Neuron (in vitro differentiated cells): ENCODE results near the gene ITGB2.
"Not testable (repeated sequence)": the region's sequence is repeated elsewhere in the genome, so short reads cannot be mapped to it uniquely, and the experiment has no call there.

Source experiments
- H2AFZ ChIP-seq: one replicate; pipeline ENCODE4 v1.6.1; 2013; ENCODE audit warnings: low read depth, mild to moderate bottlenecking, inconsistent platforms, low read length, moderate library complexity
- H3K27me3 ChIP-seq: one replicate; pipeline ENCODE4 v1.6.1; 2013; ENCODE audit warnings: low read length; ENCODE audit not compliant: insufficient read depth
- H3K36me3 ChIP-seq: one replicate; pipeline ENCODE4 v1.6.1; 2013; ENCODE audit warnings: low read length; ENCODE audit not compliant: insufficient read depth
- H3K4me1 ChIP-seq: one replicate; pipeline ENCODE4 v1.6.1; 2013; ENCODE audit warnings: low read length; ENCODE audit not compliant: insufficient read depth
- H3K4me3 ChIP-seq: 2 replicates; pipeline ENCODE4 v1.5.1; 2013; ENCODE audit warnings: mild to moderate bottlenecking, low read length, moderate library complexity
- H3K9me3 ChIP-seq: one replicate; pipeline ENCODE4 v1.6.1; 2013; ENCODE audit warnings: low read length

Gene ITGB2

GRCh38 chr21:44931501-44932407, 11.1 kb upstream of the ITGB2 start:
- Histone ChIP-seq H3K27me3 (peaks cover 56% of the 10 kb centered on the region), H2AFZ (no peak overlapping the region), H3K4me1 (peaks cover 13% of the 10 kb centered on the region), H3K4me3 (no peak overlapping the region), H3K9me3 (no peaks in the 10 kb centered on the region), H3K36me3 (no peaks in the 10 kb centered on the region)

- Histone ChIP-seq H3K4me1 (peaks cover 13% of the 10 kb centered on the region), H2AFZ (no peak overlapping the region), H3K4me3 (no peak overlapping the region), H3K36me3 (no peaks in the 10 kb centered on the region), H3K9me3 (no peaks in the 10 kb centered on the region), H3K27me3 (peaks cover 62% of the 10 kb centered on the region)
Measured at GRCh38 chr21:44931137-44931500, 10.4 kb upstream of the ITGB2 start.

GRCh38 chr21:44930543-44930981, 9.9 kb upstream of the ITGB2 start:
- H2AFZ ChIP-seq, result no peak overlapping the region
- no peaks in the 10 kb centered on the region for H3K36me3 ChIP-seq
- no peaks in the 10 kb centered on the region for H3K9me3 ChIP-seq
- H3K27me3 ChIP-seq, result peaks cover 63% of the 10 kb centered on the region
- H3K4me3 ChIP-seq, result no peak overlapping the region
- H3K4me1 ChIP-seq, result peaks cover 13% of the 10 kb centered on the region

GRCh38 chr21:44929799-44930542, 9.3 kb upstream of the ITGB2 start:
- peaks cover 63% of the 10 kb centered on the region for H3K27me3 ChIP-seq
- no peaks in the 10 kb centered on the region for H3K9me3 ChIP-seq
- no peaks in the 10 kb centered on the region for H3K36me3 ChIP-seq
- H2AFZ ChIP-seq, result no peak overlapping the region
- no peak overlapping the region for H3K4me3 ChIP-seq
- peaks cover 13% of the 10 kb centered on the region for H3K4me1 ChIP-seq

GRCh38 chr21:44929242-44929798, 8.6 kb upstream of the ITGB2 start:
- H3K9me3 ChIP-seq, result peaks cover 4% of the 10 kb centered on the region
- H3K27me3 ChIP-seq, result peaks cover 69% of the 10 kb centered on the region
- H3K36me3 ChIP-seq, result no peaks in the 10 kb centered on the region
- H2AFZ ChIP-seq, result no peak overlapping the region
- no peak overlapping the region for H3K4me3 ChIP-seq
- peaks cover 13% of the 10 kb centered on the region for H3K4me1 ChIP-seq

GRCh38 chr21:44928500-44929241, 8.0 kb upstream of the ITGB2 start:
- H3K4me3 ChIP-seq, H2AFZ ChIP-seq, H3K9me3 ChIP-seq, H3K36me3 ChIP-seq: not testable (repeated sequence)
- Histone ChIP-seq H3K4me1 (peaks cover 13% of the 10 kb centered on the region), H3K27me3 (peaks cover 69% of the 10 kb centered on the region)

- Histone ChIP-seq H3K4me1 (peaks cover 13% of the 10 kb centered on the region), H3K27me3 (peaks cover 69% of the 10 kb centered on the region), H3K36me3 (no peaks in the 10 kb centered on the region)
Measured at GRCh38 chr21:44927587-44928461, 7.1 kb upstream of the ITGB2 start.

GRCh38 chr21:44927259-44927586, 6.5 kb upstream of the ITGB2 start:
- Histone ChIP-seq H3K4me3 (no peak overlapping the region), H3K4me1 (peaks cover 13% of the 10 kb centered on the region), H3K9me3 (peaks cover 5% of the 10 kb centered on the region), H3K36me3 (no peaks in the 10 kb centered on the region), H2AFZ (no peak overlapping the region), H3K27me3 (peaks cover 64% of the 10 kb centered on the region)

More at GRCh38 chr21:44927587-44928461, 7.1 kb upstream of the ITGB2 start:
- H3K9me3 ChIP-seq, result peaks cover 5% of the 10 kb centered on the region
- no peak overlapping the region for H3K4me3 ChIP-seq
- H2AFZ ChIP-seq, result no peak overlapping the region

GRCh38 chr21:44926331-44927101, 5.8 kb upstream of the ITGB2 start:
- Histone ChIP-seq H3K4me3 (no peak overlapping the region), H3K36me3 (no peaks in the 10 kb centered on the region), H3K4me1 (peaks cover 13% of the 10 kb centered on the region), H3K9me3 (peaks cover 5% of the 10 kb centered on the region), H3K27me3 (peaks cover 57% of the 10 kb centered on the region), H2AFZ (no peak overlapping the region)

- Histone ChIP-seq H3K27me3 (peaks cover 52% of the 10 kb centered on the region), H2AFZ (no peak overlapping the region), H3K9me3 (peaks cover 5% of the 10 kb centered on the region), H3K4me3 (no peak overlapping the region), H3K4me1 (peaks cover 11% of the 10 kb centered on the region), H3K36me3 (no peaks in the 10 kb centered on the region)
Measured at GRCh38 chr21:44925378-44925755, 4.7 kb upstream of the ITGB2 start.

- H3K36me3 ChIP-seq, result no peaks in the 10 kb centered on the region
- H3K4me1 ChIP-seq, result peaks cover 11% of the 10 kb centered on the region
- no peak overlapping the region for H3K4me3 ChIP-seq
- peaks cover 52% of the 10 kb centered on the region for H3K27me3 ChIP-seq
- H3K9me3 ChIP-seq, result peaks cover 5% of the 10 kb centered on the region
- no peak overlapping the region for H2AFZ ChIP-seq
Measured at GRCh38 chr21:44924606-44925377, 4.1 kb upstream of the ITGB2 start.
